Panc1 (cell line): Measurements from ENCODE around the gene EIF4EBP3. TPM values are rescaled to one million over a fixed set of nuclear protein-coding genes. Genes with fewer than 3 reads are reported as not detected.

Experiments used
- ATAC-seq: fragments of 200-7000 bp; cut with Tn5 transposase; 2 replicates; pipeline ENCODE4 v1.9.1; 2020; ENCODE audit warnings: mild to moderate bottlenecking, moderate library complexity
- BruUV-seq: library from RNA; stranded (reverse); fragments of 400-500 nt; replicated peaks from 2 replicates; lab custom pipeline; 2021; lab: Mats Ljungman, UMichigan
- CTCF ChIA-PET: fragments of 300-600 bp; sonication (Branson Sonifier 250); formaldehyde crosslinking; loops from one replicate; lab custom pipeline; 2022; ENCODE audit warnings: antibody characterized with exemption; lab: Charles Lee
- POLR2A ChIA-PET: fragments of 300-600 bp; sonication (Branson Sonifier 250); formaldehyde crosslinking; loops from one replicate; lab custom pipeline; 2022; ENCODE audit warnings: antibody characterized with exemption; lab: Charles Lee
- DNase-seq: peaks from one replicate; pipeline ENCODE4 v3.0.0-alpha.2; 2010; ENCODE audit warnings: low read depth, low spot score
- H3K27ac ChIP-seq: 2 replicates; pipeline ENCODE4 v1.5.1; 2011; ENCODE audit warnings: mild to moderate bottlenecking, low read length, inconsistent platforms
- H3K27me3 ChIP-seq: fragments of 200-500 bp; sonication (Bioruptor generic); 2 replicates; pipeline ENCODE4 v1.6.0; 2014; ENCODE audit warnings: low read length, inconsistent platforms; ENCODE audit not compliant: control insufficient read depth, insufficient read depth
- H3K36me3 ChIP-seq: fragments of 200-500 bp; sonication (Bioruptor generic); 2 replicates; pipeline ENCODE4 v1.5.1; 2014; ENCODE audit warnings: inconsistent platforms, mild to moderate bottlenecking, low read length, moderate library complexity; ENCODE audit not compliant: control insufficient read depth, insufficient read depth
- H3K4me1 ChIP-seq: 2 replicates; pipeline ENCODE4 v1.5.1; 2011; ENCODE audit warnings: inconsistent platforms, mild to moderate bottlenecking, low read length, moderate library complexity; ENCODE audit not compliant: control insufficient read depth, insufficient read depth
- H3K4me3 ChIP-seq, 2 experiments: 2 replicates each; pipeline ENCODE4 v1.5.1; 2011 to 2012; ENCODE audit warnings: low read depth in 2 of 2, low read length in 2 of 2, mild to moderate bottlenecking in 2 of 2, inconsistent platforms in 1 of 2, moderate library complexity in 1 of 2
- H3K9me3 ChIP-seq: fragments of 200-500 bp; sonication (Bioruptor generic); 2 replicates; pipeline ENCODE4 v1.5.1; 2014; ENCODE audit warnings: low read depth, mild to moderate bottlenecking, inconsistent platforms, low read length, moderate library complexity; ENCODE audit not compliant: control insufficient read depth, insufficient read depth
- POLR2AphosphoS5 ChIP-seq: IDR thresholded peaks from 2 replicates; pipeline ENCODE4 v1.6.1; 2012; ENCODE audit warnings: mild to moderate bottlenecking, low read depth, low read length, moderate library complexity
- SIN3A ChIP-seq: IDR thresholded peaks from 2 replicates; pipeline ENCODE4 v1.6.1; 2012; ENCODE audit warnings: low read depth, mild to moderate bottlenecking, low read length, moderate library complexity, borderline replicate concordance; ENCODE audit not compliant: insufficient read depth
- TCF7L2 ChIP-seq: IDR thresholded peaks from 2 replicates; pipeline ENCODE4 v1.6.1; 2011; ENCODE audit warnings: mild to moderate bottlenecking, low read depth, low read length, inconsistent platforms
- in situ Hi-C: cut with HindIII; loops from 2 replicates; pipeline ENCODE4 v1.10.0; 2016; ENCODE audit warnings: low sequenced_read_pairs, low pct_unique_long_range_greater_than_20kb
- intact Hi-C: fragments of 100-400 bp; cut with micrococcal nuclease; formaldehyde crosslinking; loops from one replicate; pipeline ENCODE4 v1.10.0; 2022; ENCODE audit not compliant: unreplicated experiment
- total RNA-seq: library from RNA; stranded (reverse); gene quantifications from one replicate; pipeline ENCODE4 v1.2.1, GENCODE V29; 2021; ENCODE audit not compliant: unreplicated experiment
- TF ChIP-seq, protein P1 (sequence below), 2 experiments: IDR thresholded peaks; 2 replicates each; pipeline ENCODE4 v1.6.1; 2011 to 2012; ENCODE audit warnings: low read depth in 2 of 2, control low read depth in 1 of 2, low read length in 1 of 2, mild to moderate bottlenecking in 1 of 2, moderate library complexity in 1 of 2; ENCODE audit not compliant: insufficient read depth in 1 of 2
- TF ChIP-seq, protein P2 (sequence below): fragments of 450-650 bp; IDR thresholded peaks from 2 replicates; pipeline ENCODE4 v1.5.1; 2017; ENCODE audit warnings: mild to moderate bottlenecking

EIF4EBP3 gene
- total RNA-seq, 1 experiment from 2014 or later: 8.6 TPM

DNA sequence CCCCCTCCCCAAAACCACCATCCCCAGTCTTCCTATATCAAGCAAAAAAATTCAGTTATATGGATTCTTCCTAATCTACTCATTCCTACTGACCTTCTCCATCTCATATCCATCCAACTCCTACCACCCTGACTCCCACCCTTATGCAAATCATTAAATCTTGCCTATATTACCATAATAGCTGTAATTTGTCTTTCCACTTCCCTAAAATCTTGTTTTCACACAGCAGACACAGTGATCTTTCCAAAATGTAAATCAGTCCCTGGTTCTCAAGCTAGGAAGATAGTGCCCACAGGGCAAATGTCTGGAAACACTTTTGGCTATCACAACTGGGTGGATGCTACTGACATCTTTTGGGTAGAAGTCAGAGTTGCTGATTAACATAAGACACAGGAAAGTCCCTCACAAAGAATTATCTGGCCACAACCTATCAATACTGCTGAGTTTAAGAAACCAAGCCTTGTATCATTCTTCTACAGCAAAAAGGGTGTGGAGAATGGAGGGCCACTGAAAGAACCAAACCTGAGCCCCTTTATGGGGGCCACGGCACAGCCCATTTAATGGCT lies 8.4 kb downstream of the EIF4EBP3 start:
- POLR2A ChIA-PET: interaction anchor here (0.8 kb wide), 1 partner anchor 7 kb away, joined by 6 read pairs; no protein-coding TSS in a partner anchor
- no peaks in the 10 kb centered on the region for H3K27me3 ChIP-seq
- peak overlapping the region; percentile 95 for H3K27ac ChIP-seq
- TSS peak; percentile 85 for BruUV-seq
- H3K9me3 ChIP-seq: no peaks in the 10 kb centered on the region
- TF ChIP-seq SIN3A (no peak), POLR2AphosphoS5 (no peak), TCF7L2 (no peak)
- TF ChIP-seq, protein P1, sequence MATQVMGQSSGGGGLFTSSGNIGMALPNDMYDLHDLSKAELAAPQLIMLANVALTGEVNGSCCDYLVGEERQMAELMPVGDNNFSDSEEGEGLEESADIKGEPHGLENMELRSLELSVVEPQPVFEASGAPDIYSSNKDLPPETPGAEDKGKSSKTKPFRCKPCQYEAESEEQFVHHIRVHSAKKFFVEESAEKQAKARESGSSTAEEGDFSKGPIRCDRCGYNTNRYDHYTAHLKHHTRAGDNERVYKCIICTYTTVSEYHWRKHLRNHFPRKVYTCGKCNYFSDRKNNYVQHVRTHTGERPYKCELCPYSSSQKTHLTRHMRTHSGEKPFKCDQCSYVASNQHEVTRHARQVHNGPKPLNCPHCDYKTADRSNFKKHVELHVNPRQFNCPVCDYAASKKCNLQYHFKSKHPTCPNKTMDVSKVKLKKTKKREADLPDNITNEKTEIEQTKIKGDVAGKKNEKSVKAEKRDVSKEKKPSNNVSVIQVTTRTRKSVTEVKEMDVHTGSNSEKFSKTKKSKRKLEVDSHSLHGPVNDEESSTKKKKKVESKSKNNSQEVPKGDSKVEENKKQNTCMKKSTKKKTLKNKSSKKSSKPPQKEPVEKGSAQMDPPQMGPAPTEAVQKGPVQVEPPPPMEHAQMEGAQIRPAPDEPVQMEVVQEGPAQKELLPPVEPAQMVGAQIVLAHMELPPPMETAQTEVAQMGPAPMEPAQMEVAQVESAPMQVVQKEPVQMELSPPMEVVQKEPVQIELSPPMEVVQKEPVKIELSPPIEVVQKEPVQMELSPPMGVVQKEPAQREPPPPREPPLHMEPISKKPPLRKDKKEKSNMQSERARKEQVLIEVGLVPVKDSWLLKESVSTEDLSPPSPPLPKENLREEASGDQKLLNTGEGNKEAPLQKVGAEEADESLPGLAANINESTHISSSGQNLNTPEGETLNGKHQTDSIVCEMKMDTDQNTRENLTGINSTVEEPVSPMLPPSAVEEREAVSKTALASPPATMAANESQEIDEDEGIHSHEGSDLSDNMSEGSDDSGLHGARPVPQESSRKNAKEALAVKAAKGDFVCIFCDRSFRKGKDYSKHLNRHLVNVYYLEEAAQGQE (IDR thresholded peaks at IDR 0.05; ENCODE audit: insufficient read depth in 1 of 2, low read depth in 2 of 2, low read length in 1 of 2): no peak
- TF ChIP-seq, protein P2, sequence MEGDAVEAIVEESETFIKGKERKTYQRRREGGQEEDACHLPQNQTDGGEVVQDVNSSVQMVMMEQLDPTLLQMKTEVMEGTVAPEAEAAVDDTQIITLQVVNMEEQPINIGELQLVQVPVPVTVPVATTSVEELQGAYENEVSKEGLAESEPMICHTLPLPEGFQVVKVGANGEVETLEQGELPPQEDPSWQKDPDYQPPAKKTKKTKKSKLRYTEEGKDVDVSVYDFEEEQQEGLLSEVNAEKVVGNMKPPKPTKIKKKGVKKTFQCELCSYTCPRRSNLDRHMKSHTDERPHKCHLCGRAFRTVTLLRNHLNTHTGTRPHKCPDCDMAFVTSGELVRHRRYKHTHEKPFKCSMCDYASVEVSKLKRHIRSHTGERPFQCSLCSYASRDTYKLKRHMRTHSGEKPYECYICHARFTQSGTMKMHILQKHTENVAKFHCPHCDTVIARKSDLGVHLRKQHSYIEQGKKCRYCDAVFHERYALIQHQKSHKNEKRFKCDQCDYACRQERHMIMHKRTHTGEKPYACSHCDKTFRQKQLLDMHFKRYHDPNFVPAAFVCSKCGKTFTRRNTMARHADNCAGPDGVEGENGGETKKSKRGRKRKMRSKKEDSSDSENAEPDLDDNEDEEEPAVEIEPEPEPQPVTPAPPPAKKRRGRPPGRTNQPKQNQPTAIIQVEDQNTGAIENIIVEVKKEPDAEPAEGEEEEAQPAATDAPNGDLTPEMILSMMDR: no peak
- CTCF ChIA-PET: no interaction called here
- no peak for ATAC-seq
- H3K4me1 ChIP-seq: peaks cover 23% of the 10 kb centered on the region
- peak overlapping the region; percentile 85 to 89 for H3K4me3 ChIP-seq
- intact Hi-C loops: no loop called here
- no peak for DNase-seq
- peaks cover 7% of the 10 kb centered on the region; the same call in 1 of the 2 replicates for H3K36me3 ChIP-seq
- in situ Hi-C loops: no loop called here

DNA sequence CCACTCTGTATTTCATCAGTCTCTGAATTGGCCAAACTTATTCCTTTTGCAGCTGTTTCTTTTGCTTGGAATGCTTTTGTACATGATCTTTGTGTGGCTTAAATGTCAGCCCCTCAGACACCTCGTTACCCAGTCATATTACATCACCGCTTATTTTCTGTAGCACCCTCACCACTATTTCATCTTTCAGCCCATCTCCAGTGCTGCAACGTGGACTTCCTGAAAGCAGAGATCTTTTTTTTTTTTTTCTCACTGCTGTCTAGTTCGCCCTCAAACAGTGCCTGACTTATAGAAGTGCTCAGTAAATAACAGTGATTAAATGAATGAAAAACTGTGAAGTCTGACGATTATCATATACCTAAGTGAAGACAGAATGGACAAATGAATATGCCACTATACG lies 9.0 kb downstream of the EIF4EBP3 start:
- BruUV-seq: no TSS peak
- ChIA-PET CTCF (no interaction called here), POLR2A (interaction anchor here (0.8 kb wide), 1 partner anchor 8 kb away, joined by 6 read pairs; no protein-coding TSS in a partner anchor)
- H3K36me3 ChIP-seq: peaks cover 4% of the 10 kb centered on the region; the same call in 1 of the 2 replicates
- H3K4me3 ChIP-seq: peak overlapping the region; percentile 85 to 89
- in situ Hi-C loops (no loop called here), intact Hi-C loops (no loop called here)
- TF ChIP-seq TCF7L2 (no peak), SIN3A (no peak), POLR2AphosphoS5 (no peak)
- TF ChIP-seq, protein P2: no peak
- TF ChIP-seq, protein P1 (IDR thresholded peaks at IDR 0.05; ENCODE audit: insufficient read depth in 1 of 2, low read depth in 2 of 2, low read length in 1 of 2): no peak
- peaks cover 23% of the 10 kb centered on the region for H3K4me1 ChIP-seq
- H3K27me3 ChIP-seq: no peaks in the 10 kb centered on the region
- DNase-seq (no peak), ATAC-seq (no peak)
- H3K9me3 ChIP-seq: no peaks in the 10 kb centered on the region
- peak overlapping the region; percentile 95 for H3K27ac ChIP-seq
